Thymus (tissue), 11 donors: ENCODE results near the gene NDUFAB1. TPM values are rescaled to one million over a fixed set of nuclear protein-coding genes. Genes with fewer than 3 reads are reported as not detected.
"Not testable (repeated sequence)": the region's sequence is repeated elsewhere in the genome, so short reads cannot be mapped to it uniquely, and the experiment has no call there.

ENCODE experiments used
- DNase-seq, 9 donors: peaks; one replicate each; pipeline ENCODE4 v3.0.0-alpha.2; 2013; ENCODE audit warnings: low spot score in 9 of 9, low read depth in 6 of 9, missing footprints in 1 of 9
- H3K27ac ChIP-seq, 2 donors: one replicate each; pipeline ENCODE4 v1.5.1; 2013; ENCODE audit warnings: control low read depth in 1 of 2, low read depth in 1 of 2, low read length in 1 of 2, mild to moderate bottlenecking in 1 of 2, moderate library complexity in 1 of 2
- H3K27me3 ChIP-seq, 2 donors: one replicate each; pipeline ENCODE4 v1.5.1; 2013; ENCODE audit warnings: low read length in 1 of 2; ENCODE audit not compliant: control insufficient read depth in 2 of 2, insufficient read depth in 1 of 2
- H3K36me3 ChIP-seq, 2 donors: one replicate each; pipeline ENCODE4 v1.5.1; 2013; ENCODE audit warnings: low read length in 1 of 2, mild to moderate bottlenecking in 1 of 2, moderate library complexity in 1 of 2; ENCODE audit not compliant: control insufficient read depth in 2 of 2, insufficient read depth in 2 of 2
- H3K4me1 ChIP-seq, 2 donors: one replicate each; pipeline ENCODE4 v1.5.1; 2013; ENCODE audit warnings: low read length in 2 of 2; ENCODE audit not compliant: control insufficient read depth in 2 of 2, insufficient read depth in 2 of 2
- H3K4me3 ChIP-seq, 2 donors: one replicate each; pipeline ENCODE4 v1.5.1; 2013; ENCODE audit warnings: low read length in 2 of 2, control low read depth in 1 of 2, mild to moderate bottlenecking in 1 of 2
- H3K9me3 ChIP-seq, 2 donors: one replicate each; pipeline ENCODE4 v1.5.1; 2013; ENCODE audit warnings: low read length in 1 of 2, mild to moderate bottlenecking in 1 of 2; ENCODE audit not compliant: control insufficient read depth in 2 of 2, insufficient read depth in 1 of 2
- WGBS: extraction: QIAGEN DNeasy Blood & Tissue Kit; methylation state at CpG from one replicate; pipeline ENCODE4 v1.1.7; 2013; 5-methylcytosine and 5-hydroxymethylcytosine counted together
- polyA plus RNA-seq: library from polyadenylated mRNA; stranded (reverse); fragments of 200-250 nt; gene quantifications from one replicate; pipeline ENCODE4 v1.2.3, GENCODE V29; 2013
- total RNA-seq: library from RNA; stranded (reverse); fragments of 120-200 nt; gene quantifications from one replicate; pipeline ENCODE4 v1.2.4, GENCODE V29; 2013
- donor health status: healthy.

NDUFAB1 gene
- total and polyA plus RNA-seq, 2 donors = 110 to 153 TPM

GRCh38 chr16:23595246-23595950 lies 718 bp downstream of the NDUFAB1 start:
- 25% methylated on average over 34 of the region's 34 CpGs for WGBS
- no peaks in the 10 kb centered on the region for H3K27me3 ChIP-seq
- H3K9me3 ChIP-seq = no peaks in the 10 kb centered on the region
- peaks cover 8 to 16% of the 10 kb centered on the region in 2 donors for H3K4me1 ChIP-seq
- peak in 3 of 9 donors; percentile 4 to 24 (median 11) for DNase-seq
- peaks cover 22 to 25% of the 10 kb centered on the region in 2 donors for H3K36me3 ChIP-seq
- H3K4me3 ChIP-seq = peak overlapping the region; percentile 73 to 91
- no peak overlapping the region for H3K27ac ChIP-seq

DNA sequence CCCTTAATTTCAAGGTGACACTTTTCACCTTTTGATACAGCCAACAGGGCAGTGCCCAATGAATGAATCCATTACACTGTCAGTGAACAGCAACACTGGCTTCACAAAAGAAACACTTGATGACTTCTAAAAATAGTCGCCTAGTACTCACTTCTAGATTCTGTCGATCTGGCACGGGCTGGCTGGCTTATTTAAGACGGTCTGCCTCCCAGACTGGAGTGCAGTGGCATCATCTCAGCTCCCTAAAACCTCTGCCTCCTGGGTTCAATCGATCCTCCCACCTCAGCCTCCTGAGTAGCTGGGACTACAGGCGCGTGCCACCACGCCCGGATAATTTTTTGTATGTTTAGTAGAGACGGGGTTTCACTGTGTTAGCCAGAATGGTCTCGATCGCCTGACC lies 1.9 kb downstream of the NDUFAB1 start:
- WGBS = 95% methylated on average over 12 of the region's 12 CpGs
- no peaks in the 10 kb centered on the region for H3K9me3 ChIP-seq
- peaks cover 30 to 32% of the 10 kb centered on the region in 2 donors for H3K36me3 ChIP-seq
- H3K4me3 ChIP-seq = no peak overlapping the region
- no peaks in the 10 kb centered on the region for H3K27me3 ChIP-seq
- H3K4me1 ChIP-seq = peaks cover 8 to 16% of the 10 kb centered on the region in 2 donors
- H3K27ac ChIP-seq = no peak overlapping the region
- DNase-seq = no peak

DNA sequence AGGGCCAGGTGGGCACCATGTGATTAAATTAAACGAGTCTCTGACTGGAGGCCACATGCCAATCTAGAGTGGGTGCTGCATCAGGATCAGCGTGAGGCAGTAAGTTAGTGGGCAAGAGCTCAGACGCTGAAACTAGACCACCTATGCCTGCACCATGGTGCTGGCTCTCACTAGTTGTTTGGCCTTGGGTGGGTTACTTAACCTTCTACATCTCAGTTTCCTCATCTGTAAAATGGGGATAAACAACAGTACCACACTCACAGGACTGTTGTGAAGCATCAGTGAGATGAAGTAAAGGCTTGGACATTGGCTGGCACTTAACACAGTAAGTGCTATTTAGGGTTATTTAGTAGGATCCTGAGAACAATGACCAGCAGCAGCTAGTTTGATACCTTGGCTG lies 5.9 kb downstream of the NDUFAB1 start:
- peaks cover 50 to 51% of the 10 kb centered on the region in 2 donors for H3K36me3 ChIP-seq
- H3K27ac ChIP-seq = no peak overlapping the region
- no peak overlapping the region for H3K4me3 ChIP-seq
- WGBS = 95% methylated on average over 3 of the region's 3 CpGs
- no peak for DNase-seq
- peaks cover 7% of the 10 kb centered on the region in 2 donors for H3K4me1 ChIP-seq
- H3K27me3 ChIP-seq = no peaks in the 10 kb centered on the region
- H3K9me3 ChIP-seq = no peaks in the 10 kb centered on the region

DNA sequence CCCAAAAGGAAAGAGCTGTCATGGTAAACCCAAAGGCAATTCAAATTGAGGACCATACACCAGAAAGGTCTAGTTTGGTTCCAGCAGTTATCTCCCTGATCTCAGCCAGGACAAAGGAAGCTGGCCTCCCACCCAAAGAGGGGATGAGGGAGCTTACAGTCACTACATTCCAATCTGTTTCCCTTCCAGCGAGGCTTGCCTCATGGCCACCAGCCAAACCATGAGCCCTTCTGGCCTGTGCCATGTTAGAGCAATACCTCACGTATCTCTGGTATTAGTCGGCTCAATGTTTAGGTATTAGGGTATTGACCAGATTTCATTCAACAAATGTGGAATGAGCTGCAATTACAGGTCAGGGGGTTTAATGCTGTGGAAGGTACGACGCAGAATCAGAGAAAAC lies 8.4 kb downstream of the NDUFAB1 start:
- Histone ChIP-seq H3K36me3 (peaks cover 57 to 59% of the 10 kb centered on the region in 2 donors), H3K27ac (no peak overlapping the region), H3K27me3 (no peaks in the 10 kb centered on the region), H3K9me3 (no peaks in the 10 kb centered on the region), H3K4me3 (no peak overlapping the region), H3K4me1 (no peaks in the 10 kb centered on the region)
- WGBS = 98% methylated on average over 5 of the region's 5 CpGs
- DNase-seq = no peak

GRCh38 chr16:23584186-23585076 lies 11.7 kb downstream of the NDUFAB1 start:
- Histone ChIP-seq H3K27ac (no peak overlapping the region), H3K27me3 (no peaks in the 10 kb centered on the region), H3K4me1 (no peaks in the 10 kb centered on the region), H3K36me3 (peaks cover 41 to 46% of the 10 kb centered on the region in 2 donors), H3K4me3 (no peak overlapping the region), H3K9me3 (no peaks in the 10 kb centered on the region)
- 96% methylated on average over 13 of the region's 14 CpGs for WGBS
- DNase-seq = no peak

DNA sequence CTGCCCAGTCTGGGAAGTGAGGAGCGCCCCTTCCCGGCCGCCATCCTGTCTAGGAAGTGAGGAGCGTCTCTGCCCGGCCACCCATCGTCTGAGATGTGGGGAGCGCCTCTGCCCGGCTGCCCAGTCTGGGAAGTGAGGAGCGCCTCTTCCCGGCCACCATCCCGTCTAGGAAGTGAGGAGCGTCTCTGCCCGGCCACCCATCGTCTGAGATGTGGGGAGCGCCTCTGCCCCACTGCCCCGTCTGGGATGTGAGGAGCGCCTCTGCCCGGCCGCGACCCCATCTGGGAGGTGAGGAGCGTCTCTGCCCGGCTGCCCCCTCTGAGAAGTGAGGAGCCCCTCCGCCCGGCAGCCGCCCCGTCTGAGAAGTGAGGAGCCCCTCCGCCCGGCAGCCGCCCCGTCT lies 12.8 kb downstream of the NDUFAB1 start:
- H3K27me3 ChIP-seq, H3K4me1 ChIP-seq, DNase-seq, H3K27ac ChIP-seq, H3K4me3 ChIP-seq, H3K9me3 ChIP-seq: not testable (repeated sequence)
- 96% methylated on average over 30 of the region's 30 CpGs for WGBS
- peaks cover 41 to 46% of the 10 kb centered on the region in 2 donors for H3K36me3 ChIP-seq

GRCh38 chr16:23581764-23582163 lies 14.4 kb downstream of the NDUFAB1 start:
- Histone ChIP-seq H3K4me3 (no peak overlapping the region), H3K36me3 (peaks cover 33 to 46% of the 10 kb centered on the region in 2 donors), H3K27me3 (no peaks in the 10 kb centered on the region), H3K9me3 (no peaks in the 10 kb centered on the region), H3K27ac (no peak overlapping the region), H3K4me1 (no peaks in the 10 kb centered on the region)
- no peak for DNase-seq

DNA sequence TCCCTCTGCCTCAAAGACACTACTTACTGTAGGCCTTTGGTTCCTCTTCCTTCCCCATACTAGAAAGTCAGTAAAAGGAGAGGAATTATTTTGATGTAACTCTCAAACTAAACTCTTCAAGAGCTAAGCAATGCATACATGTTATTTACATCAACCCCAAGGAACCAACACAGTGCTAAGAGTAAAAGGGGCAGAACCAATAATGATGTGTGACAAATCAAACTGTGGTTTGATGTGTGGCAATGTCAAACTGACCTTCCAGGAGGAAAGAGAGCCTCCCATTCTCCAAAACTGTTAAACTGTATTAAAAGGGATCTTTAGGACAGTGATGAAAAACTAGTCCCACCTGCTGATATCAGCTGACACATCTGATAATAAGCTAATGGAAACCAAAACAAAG lies 15.7 kb downstream of the NDUFAB1 start:
- H3K9me3 ChIP-seq = no peaks in the 10 kb centered on the region
- DNase-seq = no peak
- H3K27ac ChIP-seq = no peak overlapping the region
- no peaks in the 10 kb centered on the region for H3K4me1 ChIP-seq
- H3K4me3 ChIP-seq = no peak overlapping the region
- peaks cover 29 to 39% of the 10 kb centered on the region in 2 donors for H3K36me3 ChIP-seq
- H3K27me3 ChIP-seq = no peaks in the 10 kb centered on the region

- no peak overlapping the region for H3K4me3 ChIP-seq
- no peaks in the 10 kb centered on the region for H3K9me3 ChIP-seq
- H3K27ac ChIP-seq = no peak overlapping the region
- H3K27me3 ChIP-seq = no peaks in the 10 kb centered on the region
- no peak for DNase-seq
- peaks cover 0 to 2% of the 10 kb centered on the region in 2 donors for H3K4me1 ChIP-seq
- WGBS = 97% methylated on average over 4 of the region's 4 CpGs
- H3K36me3 ChIP-seq = peaks cover 24 to 31% of the 10 kb centered on the region in 2 donors
Observed at GRCh38 chr16:23579371-23579770, 16.7 kb downstream of the NDUFAB1 start.
